OCI-LY7 (cell line): ENCODE results near the gene GMEB2. TPM values are rescaled to one million over a fixed set of nuclear protein-coding genes. Genes with fewer than 3 reads are reported as not detected.

Source experiments
- BruUV-seq: library from RNA; stranded (reverse); fragments of 400-500 nt; replicated peaks from 2 replicates; lab custom pipeline; 2021; lab: Mats Ljungman, UMichigan
- CTCF ChIA-PET: fragments of 300-600 bp; sonication (Branson Sonifier 250); formaldehyde crosslinking; loops from one replicate; lab custom pipeline; 2022; ENCODE audit warnings: antibody characterized with exemption; ENCODE audit not compliant: unreplicated experiment; lab: Charles Lee
- POLR2A ChIA-PET: fragments of 300-600 bp; sonication (Branson Sonifier 250); formaldehyde crosslinking; loops from one replicate; lab custom pipeline; 2022; ENCODE audit warnings: antibody characterized with exemption; lab: Charles Lee
- DNase-seq: peaks from one replicate; pipeline ENCODE4 v3.0.0-alpha.2; 2015; ENCODE audit warnings: low spot score
- H2AFZ ChIP-seq: fragments of 200-600 bp; sonication (generic), shearing (Covaris generic); 2 replicates; pipeline ENCODE4 v1.6.1; 2014; ENCODE audit warnings: mild to moderate bottlenecking, antibody characterized with exemption, low read length, moderate library complexity
- H3K27ac ChIP-seq: fragments of 200-600 bp; sonication (generic); 2 replicates; pipeline ENCODE4 v1.5.1; 2014; ENCODE audit warnings: mixed run types, low read depth, mild to moderate bottlenecking, moderate library complexity, low read length, inconsistent platforms; ENCODE audit not compliant: poor library complexity, severe bottlenecking
- H3K36me3 ChIP-seq: fragments of 200-600 bp; sonication (generic); 2 replicates; pipeline ENCODE4 v1.6.1; 2014; ENCODE audit warnings: mild to moderate bottlenecking, antibody characterized with exemption, low read length, moderate library complexity, mixed read lengths; ENCODE audit not compliant: insufficient read depth
- H3K4me1 ChIP-seq: fragments of 200-600 bp; sonication (generic); 2 replicates; pipeline ENCODE4 v1.5.1; 2014; ENCODE audit warnings: mild to moderate bottlenecking, low read length; ENCODE audit not compliant: insufficient read depth, poor library complexity, severe bottlenecking
- H3K4me2 ChIP-seq: fragments of 200-600 bp; sonication (generic); 2 replicates; pipeline ENCODE4 v1.6.1; 2014; ENCODE audit warnings: mild to moderate bottlenecking, low read length
- H3K4me3 ChIP-seq: fragments of 200-600 bp; sonication (generic); 2 replicates; pipeline ENCODE4 v1.5.1; 2014; ENCODE audit warnings: mild to moderate bottlenecking, low read depth, low read length; ENCODE audit not compliant: poor library complexity, severe bottlenecking
- H3K79me2 ChIP-seq: fragments of 200-600 bp; sonication (generic); 2 replicates; pipeline ENCODE4 v1.6.1; 2016; ENCODE audit warnings: low read depth, mild to moderate bottlenecking, low read length, moderate library complexity, mixed read lengths; ENCODE audit not compliant: insufficient read depth
- H3K9me2 ChIP-seq: fragments of 200-600 bp; sonication (generic); 2 replicates; pipeline ENCODE4 v1.6.1; 2016; ENCODE audit warnings: mild to moderate bottlenecking, low read length, mixed read lengths; ENCODE audit not compliant: insufficient read depth
- H3K9me3 ChIP-seq: fragments of 200-600 bp; sonication (generic); 2 replicates; pipeline ENCODE4 v1.6.1; 2014; ENCODE audit warnings: mild to moderate bottlenecking, mixed run types, low read length, mixed read lengths
- H4K20me1 ChIP-seq: fragments of 200-600 bp; sonication (generic); 2 replicates; pipeline ENCODE4 v1.6.1; 2014; ENCODE audit warnings: mild to moderate bottlenecking, antibody characterized with exemption, low read length, moderate library complexity, mixed read lengths; ENCODE audit not compliant: insufficient read depth
- EZH2phosphoT487 ChIP-seq: fragments of 200-600 bp; sonication (generic); IDR thresholded peaks from 2 replicates; pipeline ENCODE4 v1.6.1; 2018; ENCODE audit warnings: low read depth, borderline replicate concordance, mild to moderate bottlenecking, mixed run types, antibody characterized with exemption, low read length, moderate library complexity, mixed read lengths
- intact Hi-C: fragments of 100-400 bp; cut with micrococcal nuclease; formaldehyde crosslinking; loops from one replicate; pipeline ENCODE4 v1.10.0; 2022; ENCODE audit not compliant: unreplicated experiment
- total RNA-seq, 2 experiments: library from RNA; depleted of rRNA in 1 of 2; stranded (reverse); fragments of >200 nt in 1 of 2; shearing (Covaris generic) in 1 of 2; gene quantifications; 2 replicates each; pipeline ENCODE4 v1.2.3, GENCODE V29; 2014 to 2022
- TF ChIP-seq, protein P1 (sequence below): fragments of 200-600 bp; sonication (generic); conservative IDR thresholded peaks from 2 replicates; pipeline ENCODE4 v1.5.1; 2014; ENCODE audit warnings: mild to moderate bottlenecking, antibody characterized with exemption, low read length, moderate library complexity, mixed read lengths

The GMEB2 gene
- total RNA-seq, 2 experiments from 2014 or later, result 15.6 TPM

DNA sequence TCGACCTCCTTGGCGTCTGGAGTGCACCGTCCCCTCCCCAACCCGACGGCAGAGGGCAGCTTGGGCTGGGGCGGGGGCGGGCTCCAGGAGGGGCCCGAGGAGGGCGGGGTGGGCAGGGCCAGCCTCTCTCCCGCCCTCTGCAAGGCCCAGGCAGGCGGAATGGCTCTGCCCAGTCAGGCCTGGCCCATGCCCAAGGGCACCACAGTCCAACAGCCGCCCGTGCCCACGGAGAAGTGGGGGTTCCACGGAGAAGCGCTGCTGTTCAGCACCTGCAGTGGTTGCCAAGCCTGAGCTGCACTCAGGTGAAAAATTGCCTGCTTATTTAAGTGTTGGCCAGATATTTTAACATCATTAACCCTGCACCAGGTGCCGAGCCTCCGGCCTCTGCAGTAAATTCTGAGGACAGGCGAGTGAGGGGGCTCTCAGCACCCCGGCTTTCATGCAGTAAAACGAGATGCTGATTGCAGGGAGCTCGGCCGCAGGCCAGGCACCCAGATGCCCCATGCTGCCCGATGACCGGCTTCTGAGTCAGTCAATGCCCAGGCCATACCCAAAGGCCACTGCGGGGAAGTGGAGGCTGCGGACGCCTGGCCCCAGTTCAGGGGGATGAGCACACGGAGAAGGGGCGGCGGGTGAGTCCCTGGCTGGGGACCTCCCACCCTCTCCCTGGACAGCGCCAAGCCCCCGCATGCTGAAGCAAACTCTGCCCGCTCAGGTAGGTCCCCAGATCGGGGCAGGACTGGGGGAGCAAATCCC lies 79.0 kb downstream of the GMEB2 start, which contains the start of gene SRMS:
TSS of gene SRMS (minus strand) at position 25 of the 756 bp plus-strand sequence. CDS start 286 bp downstream, outside the sequence.
- no peak within 1 kb of the TSS for H3K4me2 ChIP-seq

DNA sequence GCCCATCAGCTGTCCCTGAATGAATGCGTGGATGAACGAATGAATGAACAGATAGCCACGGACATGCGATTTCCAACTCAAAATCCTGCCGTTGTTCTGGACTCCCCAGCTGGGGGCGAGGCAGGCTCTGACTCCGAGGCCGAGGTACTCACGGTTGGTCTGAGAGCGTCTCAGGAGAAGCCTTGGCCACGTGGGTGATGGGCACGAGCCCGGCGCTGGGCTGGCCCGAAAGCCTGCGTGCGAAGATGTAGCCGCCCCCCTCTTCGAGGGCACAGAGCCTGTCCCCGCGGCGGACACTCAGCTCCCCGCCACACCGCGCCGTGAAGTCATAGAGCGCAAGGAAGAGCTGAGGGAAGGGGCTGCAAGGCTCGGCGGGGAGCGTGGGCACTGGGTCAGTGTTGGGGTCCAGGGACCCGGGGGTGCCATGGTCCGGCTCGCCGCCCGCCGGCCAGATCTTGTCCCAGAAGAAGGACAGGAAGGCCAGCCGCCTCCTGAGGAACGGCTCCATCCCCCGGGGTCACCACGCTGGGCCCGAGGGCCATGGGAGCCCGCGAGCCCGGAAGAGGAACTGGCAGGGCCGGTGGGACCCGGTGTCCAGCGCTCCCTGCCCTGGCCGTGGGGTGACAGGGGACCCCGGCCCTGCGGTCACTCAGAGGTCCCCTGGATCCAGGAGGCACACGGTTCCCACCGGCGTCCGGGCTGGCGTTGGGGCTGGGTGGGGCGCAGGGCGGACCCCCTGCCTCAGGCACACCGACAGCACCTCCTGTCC lies 79.8 kb downstream of the GMEB2 start:
- Histone ChIP-seq H3K4me1 (peaks cover 44% of the 10 kb centered on the region), H3K9me3 (no peaks in the 10 kb centered on the region), H2AFZ (no peak overlapping the region), H3K4me2 (no peak overlapping the region), H3K4me3 (no peak overlapping the region), H3K27ac (no peak overlapping the region), H4K20me1 (no peaks in the 10 kb centered on the region), H3K36me3 (no peaks in the 10 kb centered on the region), H3K9me2 (no peaks in the 10 kb centered on the region), H3K79me2 (no peaks in the 10 kb centered on the region)
- BruUV-seq, result no TSS peak
- CTCF ChIA-PET, result no interaction called here
- no peak for DNase-seq
- no peak for TF ChIP-seq EZH2phosphoT487
- TF ChIP-seq, protein P1, sequence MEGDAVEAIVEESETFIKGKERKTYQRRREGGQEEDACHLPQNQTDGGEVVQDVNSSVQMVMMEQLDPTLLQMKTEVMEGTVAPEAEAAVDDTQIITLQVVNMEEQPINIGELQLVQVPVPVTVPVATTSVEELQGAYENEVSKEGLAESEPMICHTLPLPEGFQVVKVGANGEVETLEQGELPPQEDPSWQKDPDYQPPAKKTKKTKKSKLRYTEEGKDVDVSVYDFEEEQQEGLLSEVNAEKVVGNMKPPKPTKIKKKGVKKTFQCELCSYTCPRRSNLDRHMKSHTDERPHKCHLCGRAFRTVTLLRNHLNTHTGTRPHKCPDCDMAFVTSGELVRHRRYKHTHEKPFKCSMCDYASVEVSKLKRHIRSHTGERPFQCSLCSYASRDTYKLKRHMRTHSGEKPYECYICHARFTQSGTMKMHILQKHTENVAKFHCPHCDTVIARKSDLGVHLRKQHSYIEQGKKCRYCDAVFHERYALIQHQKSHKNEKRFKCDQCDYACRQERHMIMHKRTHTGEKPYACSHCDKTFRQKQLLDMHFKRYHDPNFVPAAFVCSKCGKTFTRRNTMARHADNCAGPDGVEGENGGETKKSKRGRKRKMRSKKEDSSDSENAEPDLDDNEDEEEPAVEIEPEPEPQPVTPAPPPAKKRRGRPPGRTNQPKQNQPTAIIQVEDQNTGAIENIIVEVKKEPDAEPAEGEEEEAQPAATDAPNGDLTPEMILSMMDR, result no peak
- POLR2A ChIA-PET, result no interaction called here
- intact Hi-C loops, result no loop called here

More for the DNA sequence above, 79.0 kb downstream of the GMEB2 start, which contains the start of gene SRMS:
- CTCF ChIA-PET, result no interaction called here
- Histone ChIP-seq H3K4me3 (no peak within 1 kb of the TSS), H3K27ac (no peak within 1 kb of the TSS), H3K9me2 (no peaks in the 10 kb centered on the region), H2AFZ (no peak within 1 kb of the TSS), H3K4me1 (peaks cover 45% of the 10 kb centered on the region), H3K36me3 (no peaks in the 10 kb centered on the region), H3K9me3 (no peaks in the 10 kb centered on the region), H3K79me2 (no peaks in the 10 kb centered on the region), H4K20me1 (no peaks in the 10 kb centered on the region)
- BruUV-seq, result no TSS peak
- intact Hi-C loops, result no loop called here
- POLR2A ChIA-PET, result no interaction called here
- DNase-seq, result no peak
- TF ChIP-seq, protein P1, result no peak
- TF ChIP-seq EZH2phosphoT487, result no peak
